LoVo (cell line): ENCODE measurements around the gene TMEFF1.

Experiments
- DNase-seq: peaks from one replicate; pipeline ENCODE4 v3.0.0-alpha.2; 2016; ENCODE audit warnings: low spot score

Gene TMEFF1

DNA sequence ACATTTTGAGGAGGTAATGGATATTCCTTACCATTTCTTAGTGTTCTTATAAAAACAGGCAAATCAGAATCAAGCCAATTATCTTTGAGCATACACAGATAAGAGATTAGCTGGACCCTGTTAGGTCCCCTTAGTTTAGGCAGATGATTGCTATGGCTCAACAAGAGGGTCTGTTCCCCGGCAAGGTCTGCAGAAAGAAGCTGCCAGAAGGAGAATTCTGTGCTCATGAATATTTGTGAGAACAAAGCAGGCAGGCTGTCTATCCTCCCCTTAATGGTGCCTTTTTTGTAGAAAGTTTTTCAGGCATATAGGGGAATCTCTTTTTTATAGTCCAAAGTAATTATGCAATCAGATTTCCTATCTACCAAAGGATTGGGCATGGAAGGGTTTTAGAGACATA lies 132.5 kb downstream of the TMEFF1 start:
- no peak for DNase-seq

DNA sequence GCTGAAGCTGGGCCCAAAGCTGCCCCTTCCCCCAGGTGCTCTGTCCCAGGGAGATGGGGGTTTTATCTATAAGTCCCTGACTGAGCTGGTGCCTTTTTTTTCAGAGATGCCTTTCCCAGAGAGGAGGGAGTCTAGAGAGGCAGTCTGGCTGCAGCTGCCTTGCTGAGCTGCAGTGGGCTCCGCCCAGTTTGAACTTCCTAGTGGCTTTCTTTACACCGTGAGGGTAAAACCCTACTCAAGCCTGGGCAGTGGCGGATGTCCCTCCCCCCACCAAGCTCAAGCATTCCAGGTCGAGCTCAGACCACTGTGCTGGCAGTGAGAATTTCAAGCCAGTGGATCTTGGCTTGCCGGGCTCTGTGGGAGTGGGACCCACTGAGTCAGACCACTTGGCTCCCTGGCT lies 146.2 kb downstream of the TMEFF1 start:
- no peak for DNase-seq

DNA sequence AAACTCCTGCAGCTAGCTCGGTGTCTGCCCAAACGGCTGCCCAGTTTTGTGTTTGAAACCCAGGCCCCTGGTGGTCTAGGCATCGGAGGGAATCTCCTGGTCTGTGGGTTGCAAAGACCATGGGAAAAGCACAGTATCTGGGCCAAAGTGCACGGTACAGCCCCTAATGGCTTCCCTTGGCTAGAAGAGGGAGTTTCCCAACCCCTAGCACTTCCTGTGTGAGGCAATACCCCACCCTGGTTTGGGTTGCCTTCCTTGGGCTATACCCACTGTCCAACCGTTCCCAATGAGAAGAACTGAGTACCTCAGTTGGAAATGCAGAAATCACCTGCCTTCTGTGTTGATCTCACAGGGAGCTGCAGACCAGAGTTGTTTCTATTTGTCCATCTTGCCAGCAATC lies 146.7 kb downstream of the TMEFF1 start:
- no peak for DNase-seq

DNA sequence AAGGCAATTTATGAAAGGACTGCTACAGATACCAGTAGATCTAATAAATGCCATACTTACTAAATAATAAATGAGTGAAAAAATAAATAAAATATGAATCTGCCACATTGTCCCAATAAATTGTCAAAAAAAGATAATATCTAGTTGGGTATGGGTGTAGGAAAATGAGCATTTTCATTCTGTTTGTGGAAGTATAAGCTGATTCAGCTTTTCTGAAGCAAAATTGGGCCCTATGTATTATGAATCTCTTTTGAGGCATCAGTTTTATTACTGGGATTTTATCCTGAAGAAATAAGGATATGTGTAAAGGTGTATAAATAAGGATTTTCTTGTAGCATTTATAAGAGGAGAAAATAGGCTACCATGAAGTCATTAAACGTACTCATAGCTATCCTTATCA lies 151.0 kb downstream of the TMEFF1 start:
- no peak for DNase-seq

DNA sequence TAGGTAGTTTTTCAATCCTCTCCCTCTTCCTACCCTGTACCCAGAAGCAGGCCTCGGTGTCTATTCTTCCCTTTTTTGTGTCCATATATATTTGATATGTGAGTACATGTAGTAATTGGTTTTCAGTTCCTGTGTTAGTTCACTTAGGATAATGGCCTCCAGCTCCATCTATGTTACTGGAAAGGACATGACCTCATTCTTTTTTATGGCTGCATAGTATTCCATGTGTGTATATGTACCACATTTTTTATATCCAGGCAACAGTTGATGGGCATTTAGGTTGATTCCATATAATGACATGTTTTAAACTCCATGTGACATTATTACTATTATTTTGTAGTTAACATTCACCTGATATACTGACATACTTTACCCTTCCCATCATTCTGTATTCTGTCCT lies 154.0 kb downstream of the TMEFF1 start:
- DNase-seq, result no peak
